Panc1 (cell line): ENCODE results near the gene SCNN1G.

Source experiments
- CTCF ChIP-seq: fragments of 450-650 bp; IDR thresholded peaks from 2 replicates; pipeline ENCODE4 v1.5.1; 2017; ENCODE audit warnings: mild to moderate bottlenecking
- POLR2AphosphoS5 ChIP-seq: IDR thresholded peaks from 2 replicates; pipeline ENCODE4 v1.6.1; 2012; ENCODE audit warnings: mild to moderate bottlenecking, low read depth, low read length, moderate library complexity
- TCF7L2 ChIP-seq: IDR thresholded peaks from 2 replicates; pipeline ENCODE4 v1.6.1; 2011; ENCODE audit warnings: mild to moderate bottlenecking, low read depth, low read length, inconsistent platforms

GRCh38 chr16:23174622-23175021, 7.9 kb upstream of the SCNN1G start:
- no peak for TF ChIP-seq CTCF
- no peak for TF ChIP-seq POLR2AphosphoS5
- no peak for TF ChIP-seq TCF7L2
